DOHH2 (cell line): Measurements from ENCODE around the gene LAMB1.

Experiments used
- EZH2phosphoT487 ChIP-seq: fragments of 200-600 bp; sonication (generic); IDR thresholded peaks from 2 replicates; pipeline ENCODE4 v1.6.1; 2017; ENCODE audit warnings: borderline replicate concordance, mild to moderate bottlenecking, antibody characterized with exemption, low read length, moderate library complexity, mixed read lengths
- TF ChIP-seq, protein P1 (sequence below): fragments of 200-600 bp; sonication (generic); IDR thresholded peaks from one replicate; pipeline ENCODE4 v1.5.1; 2014; ENCODE audit warnings: antibody characterized with exemption, mild to moderate bottlenecking, low read depth, low read length; ENCODE audit not compliant: poor library complexity, severe bottlenecking

DNA sequence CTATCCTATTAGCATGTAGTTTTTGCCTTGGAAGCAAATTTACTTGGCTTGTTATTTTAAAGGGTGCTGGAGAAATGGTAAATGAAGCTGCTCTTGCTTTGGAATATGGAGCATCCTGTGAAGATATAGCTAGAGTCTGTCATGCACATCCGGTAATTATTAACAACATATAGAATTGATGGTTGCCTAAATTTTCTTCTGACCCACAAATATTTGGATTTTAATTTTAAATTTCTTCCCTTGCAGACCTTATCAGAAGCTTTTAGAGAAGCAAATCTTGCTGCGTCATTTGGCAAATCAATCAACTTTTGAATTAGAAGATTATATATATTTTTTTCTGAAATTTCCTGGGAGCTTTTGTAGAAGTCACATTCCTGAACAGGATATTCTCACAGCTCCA, 84.0 kb downstream of the LAMB1 start:
- TF ChIP-seq, protein P1, sequence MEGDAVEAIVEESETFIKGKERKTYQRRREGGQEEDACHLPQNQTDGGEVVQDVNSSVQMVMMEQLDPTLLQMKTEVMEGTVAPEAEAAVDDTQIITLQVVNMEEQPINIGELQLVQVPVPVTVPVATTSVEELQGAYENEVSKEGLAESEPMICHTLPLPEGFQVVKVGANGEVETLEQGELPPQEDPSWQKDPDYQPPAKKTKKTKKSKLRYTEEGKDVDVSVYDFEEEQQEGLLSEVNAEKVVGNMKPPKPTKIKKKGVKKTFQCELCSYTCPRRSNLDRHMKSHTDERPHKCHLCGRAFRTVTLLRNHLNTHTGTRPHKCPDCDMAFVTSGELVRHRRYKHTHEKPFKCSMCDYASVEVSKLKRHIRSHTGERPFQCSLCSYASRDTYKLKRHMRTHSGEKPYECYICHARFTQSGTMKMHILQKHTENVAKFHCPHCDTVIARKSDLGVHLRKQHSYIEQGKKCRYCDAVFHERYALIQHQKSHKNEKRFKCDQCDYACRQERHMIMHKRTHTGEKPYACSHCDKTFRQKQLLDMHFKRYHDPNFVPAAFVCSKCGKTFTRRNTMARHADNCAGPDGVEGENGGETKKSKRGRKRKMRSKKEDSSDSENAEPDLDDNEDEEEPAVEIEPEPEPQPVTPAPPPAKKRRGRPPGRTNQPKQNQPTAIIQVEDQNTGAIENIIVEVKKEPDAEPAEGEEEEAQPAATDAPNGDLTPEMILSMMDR, result no peak
- TF ChIP-seq EZH2phosphoT487, result no peak
